Measurements from ENCODE around the gene AXDND1. TPM values are rescaled to one million over a fixed set of nuclear protein-coding genes. Genes with fewer than 3 reads are reported as not detected.

AXDND1 gene
- polyA plus RNA-seq, 1 donor (not counting 4 experiments of a cell fraction or from before 2014, with no cell fraction given) = 0.04 TPM

DNA sequence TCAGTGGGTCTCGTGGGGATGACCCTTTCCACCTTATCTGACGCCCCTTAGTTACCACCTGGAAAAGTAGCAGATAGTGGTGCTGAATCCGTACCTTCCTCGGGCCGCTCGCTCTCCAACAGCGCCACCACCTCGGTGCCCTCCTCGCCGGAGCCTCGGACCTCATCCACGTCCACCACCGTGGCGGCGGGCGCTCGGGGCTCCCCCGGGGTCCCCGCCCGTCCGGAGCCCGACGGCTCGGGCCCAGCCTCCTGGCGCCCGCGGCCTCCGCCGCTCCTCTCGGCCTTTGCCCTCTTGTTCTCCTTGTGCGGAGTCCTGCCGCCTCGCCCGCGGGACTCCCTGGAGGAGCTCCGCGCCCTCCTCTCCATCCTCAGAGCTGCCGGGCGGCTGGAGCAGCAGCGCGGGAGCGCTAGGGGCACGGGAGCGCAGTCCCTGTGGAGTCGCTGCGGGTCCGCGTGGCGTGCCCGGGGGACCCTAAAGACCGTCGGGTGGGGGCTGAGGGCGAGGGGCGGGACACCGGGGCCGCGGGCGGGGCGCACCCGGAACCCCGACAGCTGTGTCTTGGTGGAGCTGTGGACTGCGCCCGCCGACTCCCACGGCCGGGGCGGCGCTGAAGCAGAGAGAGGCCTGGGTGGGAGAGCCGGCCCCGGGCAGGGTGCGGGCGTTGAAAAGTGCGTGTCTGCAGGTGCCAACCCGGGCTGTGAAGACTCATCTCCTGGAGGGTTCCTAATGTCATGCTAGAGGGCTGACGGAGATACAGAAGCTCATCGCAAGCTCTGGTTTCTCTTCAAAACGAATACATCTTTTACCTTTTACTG lies 209.9 kb downstream of the AXDND1 start, which contains the start of gene NPHS2:
NPHS2 (minus strand) TSS at position 452 of the 818 bp plus-strand sequence; CDS start at position 368, 84 bp downstream.
- no peak within 1 kb of the TSS for H2AFZ ChIP-seq (ENCODE audit: control insufficient read depth, low read length)
- no peaks in the 10 kb centered on the region for H3K9me1 ChIP-seq (ENCODE audit: control insufficient read depth, extremely low read depth, insufficient read depth, low read length)
- H3K4me1 ChIP-seq (ENCODE audit: control insufficient read depth, extremely low read depth, insufficient read depth, low read length) = no peaks in the 10 kb centered on the region
- no peaks in the 10 kb centered on the region for H3K79me2 ChIP-seq (ENCODE audit: control insufficient read depth, insufficient read depth, low read length)
- no peaks in the 10 kb centered on the region for H4K20me1 ChIP-seq (ENCODE audit: control insufficient read depth, extremely low read depth, insufficient read depth, low read length)
- H3K27me3 ChIP-seq (ENCODE audit: control insufficient read depth, extremely low read depth, insufficient read depth, low read length) = peaks cover 36% of the 10 kb centered on the region
- no peak within 1 kb of the TSS for H3K27ac ChIP-seq (ENCODE audit: control insufficient read depth, insufficient read depth, low read length)
- no peak for FAIRE-seq
- H3K9ac ChIP-seq (ENCODE audit: control insufficient read depth, extremely low read depth, insufficient read depth, low read length) = no peak within 1 kb of the TSS
- no peak within 1 kb of the TSS for H3K4me3 ChIP-seq (ENCODE audit: control insufficient read depth in 2 of 3, extremely low read depth in 1 of 3, insufficient read depth in 2 of 3, low read depth in 1 of 3, low read length in 3 of 3)
- no peaks in the 10 kb centered on the region for H3K9me3 ChIP-seq (ENCODE audit: control insufficient read depth, low read depth, low read length)
- TF ChIP-seq, protein P1, sequence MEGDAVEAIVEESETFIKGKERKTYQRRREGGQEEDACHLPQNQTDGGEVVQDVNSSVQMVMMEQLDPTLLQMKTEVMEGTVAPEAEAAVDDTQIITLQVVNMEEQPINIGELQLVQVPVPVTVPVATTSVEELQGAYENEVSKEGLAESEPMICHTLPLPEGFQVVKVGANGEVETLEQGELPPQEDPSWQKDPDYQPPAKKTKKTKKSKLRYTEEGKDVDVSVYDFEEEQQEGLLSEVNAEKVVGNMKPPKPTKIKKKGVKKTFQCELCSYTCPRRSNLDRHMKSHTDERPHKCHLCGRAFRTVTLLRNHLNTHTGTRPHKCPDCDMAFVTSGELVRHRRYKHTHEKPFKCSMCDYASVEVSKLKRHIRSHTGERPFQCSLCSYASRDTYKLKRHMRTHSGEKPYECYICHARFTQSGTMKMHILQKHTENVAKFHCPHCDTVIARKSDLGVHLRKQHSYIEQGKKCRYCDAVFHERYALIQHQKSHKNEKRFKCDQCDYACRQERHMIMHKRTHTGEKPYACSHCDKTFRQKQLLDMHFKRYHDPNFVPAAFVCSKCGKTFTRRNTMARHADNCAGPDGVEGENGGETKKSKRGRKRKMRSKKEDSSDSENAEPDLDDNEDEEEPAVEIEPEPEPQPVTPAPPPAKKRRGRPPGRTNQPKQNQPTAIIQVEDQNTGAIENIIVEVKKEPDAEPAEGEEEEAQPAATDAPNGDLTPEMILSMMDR (optimal IDR thresholded peaks at IDR 0.05 in 1 of 3, IDR thresholded peaks at IDR 0.05 in 1 of 3, conservative IDR thresholded peaks at IDR 0.05 in 1 of 3; ENCODE audit: extremely low read depth in 1 of 3, insufficient read depth in 2 of 3, low read length in 3 of 3) = peak in 1 of 3 experiments; percentile 7
- TF ChIP-seq EZH2 (IDR thresholded peaks at IDR 0.05; ENCODE audit: low read length) = peak; percentile 28
- no peaks in the 10 kb centered on the region for H3K36me3 ChIP-seq (ENCODE audit: control insufficient read depth in 2 of 2, extremely low read depth in 1 of 2, insufficient read depth in 2 of 2, low read length in 2 of 2)
- dilution Hi-C loops (cut with MboI; ENCODE audit: extremely low pct_ligation_motif_present, low sequenced_read_pairs) = no loop called here
- DNase-seq (ENCODE audit: low read depth, low spot score) = no peak
- H3K4me2 ChIP-seq (ENCODE audit: control insufficient read depth, extremely low read depth, insufficient read depth, low read depth, low read length) = no peak within 1 kb of the TSS

DNA sequence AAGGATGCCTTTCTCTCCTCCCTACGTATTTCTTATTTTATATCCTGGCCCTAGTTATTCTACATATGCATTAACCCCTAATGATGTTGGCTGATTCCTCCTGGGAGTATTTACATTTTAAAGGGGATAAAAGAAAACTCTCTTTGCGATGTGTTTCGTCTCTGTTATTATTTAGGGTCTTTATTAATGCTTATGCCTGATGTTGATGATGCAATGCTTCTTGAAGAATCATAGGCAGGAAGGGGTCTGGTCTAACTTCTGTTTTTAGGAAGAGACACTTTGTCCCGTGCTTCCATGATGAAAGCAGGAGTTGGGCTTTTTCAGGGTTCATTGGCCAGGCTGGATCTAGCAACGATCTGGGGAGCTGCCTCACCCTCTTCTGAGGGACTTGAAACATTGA lies 210.7 kb downstream of the AXDND1 start:
- no peaks in the 10 kb centered on the region for H3K79me2 ChIP-seq (ENCODE audit: control insufficient read depth, insufficient read depth, low read length)
- DNase-seq (ENCODE audit: low read depth, low spot score) (no peak), FAIRE-seq (no peak)
- no peak for TF ChIP-seq EZH2 (IDR thresholded peaks at IDR 0.05; ENCODE audit: low read length)
- TF ChIP-seq, protein P1 (optimal IDR thresholded peaks at IDR 0.05 in 1 of 3, IDR thresholded peaks at IDR 0.05 in 1 of 3, conservative IDR thresholded peaks at IDR 0.05 in 1 of 3; ENCODE audit: extremely low read depth in 1 of 3, insufficient read depth in 2 of 3, low read length in 3 of 3) = no peak
- no peaks in the 10 kb centered on the region for H3K4me1 ChIP-seq (ENCODE audit: control insufficient read depth, extremely low read depth, insufficient read depth, low read length)
- no peaks in the 10 kb centered on the region for H3K9me3 ChIP-seq (ENCODE audit: control insufficient read depth, low read depth, low read length)
- no peaks in the 10 kb centered on the region for H3K9me1 ChIP-seq (ENCODE audit: control insufficient read depth, extremely low read depth, insufficient read depth, low read length)
- H3K9ac ChIP-seq (ENCODE audit: control insufficient read depth, extremely low read depth, insufficient read depth, low read length) = no peak overlapping the region
- no peak overlapping the region for H3K4me3 ChIP-seq (ENCODE audit: control insufficient read depth in 2 of 3, extremely low read depth in 1 of 3, insufficient read depth in 2 of 3, low read depth in 1 of 3, low read length in 3 of 3)
- no peak overlapping the region for H3K4me2 ChIP-seq (ENCODE audit: control insufficient read depth, extremely low read depth, insufficient read depth, low read depth, low read length)
- no peak overlapping the region for H3K27ac ChIP-seq (ENCODE audit: control insufficient read depth, insufficient read depth, low read length)
- H2AFZ ChIP-seq (ENCODE audit: control insufficient read depth, low read length) = no peak overlapping the region
- peaks cover 36% of the 10 kb centered on the region for H3K27me3 ChIP-seq (ENCODE audit: control insufficient read depth, extremely low read depth, insufficient read depth, low read length)
- dilution Hi-C loops (cut with MboI; ENCODE audit: extremely low pct_ligation_motif_present, low sequenced_read_pairs) = no loop called here
- no peaks in the 10 kb centered on the region for H3K36me3 ChIP-seq (ENCODE audit: control insufficient read depth in 2 of 2, extremely low read depth in 1 of 2, insufficient read depth in 2 of 2, low read length in 2 of 2)
- no peaks in the 10 kb centered on the region for H4K20me1 ChIP-seq (ENCODE audit: control insufficient read depth, extremely low read depth, insufficient read depth, low read length)

Measured in keratinocyte (primary cell).